Nucleus accumbens (tissue), 56 donors: ENCODE measurements around the gene ARID5B.

Experiments
- DNase-seq, 56 donors: peaks; one replicate each; lab custom pipeline; 2025; lab: John Stamatoyannopoulos, UW

The ARID5B gene

DNA sequence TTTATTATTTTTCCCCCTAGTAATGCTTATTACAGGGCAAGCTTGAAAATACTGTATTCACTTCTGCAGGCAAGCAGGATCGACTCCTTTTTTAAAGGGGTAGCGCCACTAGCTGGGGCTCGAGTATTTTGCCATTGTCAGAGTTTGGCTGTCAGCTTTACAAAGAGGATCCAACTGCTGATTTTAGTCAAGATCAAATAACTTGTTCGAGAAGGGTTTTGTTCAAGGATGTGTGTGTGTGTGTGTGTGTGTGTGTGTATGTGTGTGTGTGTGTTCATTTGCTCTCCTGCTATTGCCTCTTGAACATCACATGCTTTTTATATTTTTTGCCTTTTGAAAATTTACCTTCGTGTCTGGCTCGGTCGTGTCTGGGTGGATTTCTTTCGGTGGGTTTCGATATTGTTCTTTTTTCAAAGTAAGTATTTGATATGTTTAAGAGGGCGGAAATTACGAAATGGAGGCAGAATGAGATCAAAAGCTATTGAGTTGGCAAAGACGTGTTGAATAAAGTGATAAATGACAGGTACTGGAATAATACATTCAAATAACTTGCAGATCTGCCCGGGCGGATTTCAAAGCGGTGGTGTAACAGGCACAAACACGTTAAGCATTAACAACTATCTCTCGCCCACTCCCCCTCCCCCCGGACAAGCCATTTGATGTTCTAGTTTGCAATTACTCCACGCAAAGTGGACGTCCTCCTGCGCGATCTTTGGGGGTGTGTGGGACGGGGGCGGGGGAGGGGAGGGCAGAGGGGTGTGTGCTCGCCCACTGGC is 1.1 kb downstream of the ARID5B start:
- peak in 48 of 56 donors; percentile 6 to 78 (median 56) for DNase-seq

- DNase-seq = peak in 51 of 56 donors; percentile 4 to 86 (median 54)
These were observed 1.9 kb downstream of the ARID5B start for GRCh38 chr10:61903221-61903927.

GRCh38 chr10:61903928-61904344 is 2.4 kb downstream of the ARID5B start:
- DNase-seq = peak in 1 of 56 donors; percentile 50

- peak in 18 of 56 donors; percentile 1 to 33 (median 10) for DNase-seq
These were observed 3.5 kb downstream of the ARID5B start for GRCh38 chr10:61904733-61905725.

- DNase-seq = no peak
These were observed 4.5 kb downstream of the ARID5B start for GRCh38 chr10:61905837-61906561.

GRCh38 chr10:61906562-61906901 is 5.0 kb downstream of the ARID5B start:
- DNase-seq = no peak

DNA sequence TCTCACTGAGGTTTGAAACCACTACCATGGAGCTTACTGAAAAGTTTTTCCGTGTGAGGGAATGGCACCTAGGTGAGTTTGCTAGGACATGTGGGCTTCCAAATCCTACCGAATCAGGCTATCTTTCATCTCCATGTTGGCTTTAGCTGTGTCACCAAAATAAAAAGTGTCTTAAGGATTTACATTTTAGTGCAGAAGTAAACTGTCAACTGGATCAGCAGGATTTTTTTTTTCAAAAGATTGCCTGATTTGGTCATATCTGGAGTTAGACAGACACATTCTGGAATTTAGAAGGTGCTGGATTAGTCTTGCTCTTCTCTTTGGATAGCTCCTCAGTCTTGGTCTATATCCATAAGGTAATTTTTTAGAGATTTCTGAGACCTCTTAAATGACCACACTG is 5.5 kb downstream of the ARID5B start:
- no peak for DNase-seq

- no peak for DNase-seq
These were observed 6.1 kb downstream of the ARID5B start for GRCh38 chr10:61907587-61907986.

DNA sequence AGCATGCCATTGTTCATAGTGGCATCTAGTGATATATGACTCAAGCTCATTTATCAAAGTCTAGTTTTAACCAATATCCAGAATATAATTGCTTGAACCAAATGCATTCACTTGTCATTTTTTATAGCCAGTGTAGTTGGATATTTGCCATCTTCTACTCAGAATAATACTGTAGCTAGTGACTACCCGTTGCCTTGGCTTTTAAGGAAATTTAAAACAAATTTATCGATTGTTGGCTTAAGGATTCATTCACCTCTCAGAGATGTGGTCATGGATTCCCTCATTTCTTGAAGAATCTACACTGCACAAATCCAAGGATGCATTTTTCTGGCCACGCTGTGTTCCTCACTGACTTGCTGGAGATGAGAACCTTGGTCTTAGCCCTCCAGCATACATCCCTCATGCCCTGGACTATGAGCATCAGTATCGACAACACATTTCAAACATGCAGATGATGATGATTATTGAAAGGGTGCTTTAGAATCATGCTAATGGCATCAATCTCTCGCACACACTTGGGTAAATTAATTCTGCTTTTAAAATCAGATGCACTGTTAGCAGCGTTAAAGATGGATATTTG is 8.8 kb downstream of the ARID5B start:
- DNase-seq = no peak

DNA sequence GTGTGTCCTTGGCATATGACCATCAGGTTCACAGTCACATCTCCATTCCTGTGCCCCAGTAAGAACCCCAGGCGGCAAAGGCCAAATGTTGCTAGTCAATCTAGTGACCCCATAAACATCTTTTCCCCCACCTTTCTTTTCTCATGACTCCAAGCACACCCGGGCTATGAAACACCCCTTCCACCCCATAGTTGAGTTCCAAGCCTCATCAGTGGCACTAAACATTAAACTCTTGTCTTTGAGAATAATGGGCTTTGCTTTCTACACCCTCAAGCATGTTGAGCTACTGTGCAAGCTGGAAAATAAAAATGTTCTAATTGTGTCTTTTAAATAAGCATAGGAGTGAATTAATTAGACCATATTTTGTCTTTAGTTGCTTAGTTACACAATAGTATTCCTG is 9.4 kb downstream of the ARID5B start:
- DNase-seq = peak in 2 of 56 donors; percentile 1

- DNase-seq = no peak
These were observed 9.9 kb downstream of the ARID5B start for GRCh38 chr10:61911425-61911824.

- no peak for DNase-seq
These were observed 11.5 kb downstream of the ARID5B start for GRCh38 chr10:61912981-61913380.

GRCh38 chr10:61918140-61918539 is 16.6 kb downstream of the ARID5B start:
- DNase-seq = no peak

GRCh38 chr10:61918989-61919388 is 17.5 kb downstream of the ARID5B start:
- DNase-seq = no peak

DNA sequence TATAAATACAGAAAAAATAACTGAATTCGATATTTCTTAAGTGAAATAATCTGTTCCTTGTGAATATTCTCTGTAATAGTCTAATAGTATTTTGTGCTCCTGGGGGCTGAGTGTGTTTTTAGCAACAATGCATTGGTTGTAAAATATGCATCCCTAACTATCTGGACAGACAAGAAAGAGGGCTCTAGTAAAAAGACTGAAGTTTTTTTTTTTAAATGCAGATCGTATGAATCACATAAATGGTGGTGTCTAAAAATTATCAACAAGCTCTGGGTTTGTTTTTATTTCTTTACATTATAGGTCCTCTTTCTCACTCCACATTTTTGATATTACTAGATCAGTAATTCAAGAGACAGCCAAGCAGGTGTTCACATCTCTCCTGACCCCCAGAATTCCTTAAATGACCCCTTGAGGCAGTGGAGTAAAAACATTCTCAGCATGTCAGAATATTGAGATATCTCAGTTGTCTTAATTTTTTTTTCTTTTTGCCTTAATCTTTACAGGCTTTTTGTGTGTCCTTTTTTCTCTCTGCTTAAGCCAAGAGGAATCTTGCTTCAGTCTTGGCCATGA is 18.2 kb downstream of the ARID5B start:
- no peak for DNase-seq

GRCh38 chr10:61921143-61921542 is 19.6 kb downstream of the ARID5B start:
- DNase-seq = no peak

- no peak for DNase-seq
These were observed 21.9 kb downstream of the ARID5B start for GRCh38 chr10:61923210-61923949.

DNA sequence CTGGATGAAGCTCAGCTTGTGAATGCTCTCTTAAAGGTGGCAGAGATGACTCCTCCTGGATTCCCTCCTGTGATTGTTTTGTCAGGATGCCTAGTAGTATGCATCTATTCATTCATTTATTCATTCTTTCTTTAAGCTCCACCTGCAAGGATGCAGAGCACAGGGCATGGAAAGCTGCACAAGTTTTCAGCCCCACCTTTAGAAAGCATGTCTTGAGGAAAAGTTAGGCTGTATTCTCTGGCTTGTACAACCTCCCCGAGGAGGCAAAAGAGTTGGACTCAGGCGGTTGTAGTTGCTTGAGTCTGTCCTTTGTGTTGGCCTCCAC is 22.4 kb downstream of the ARID5B start:
- no peak for DNase-seq

- DNase-seq = no peak
These were observed 28.1 kb downstream of the ARID5B start for GRCh38 chr10:61929555-61929954.
